HG02623 (cell line): ENCODE results near the gene ETF1.

Experiments
- ATAC-seq: cut with Tn5 transposase; IDR thresholded peaks from one replicate; pipeline ENCODE4 v1.9.1; 2021; ENCODE audit warnings: moderate library complexity; ENCODE audit not compliant: unreplicated experiment

ETF1 gene

GRCh38 chr5:138563340-138564118 lies 20.5 kb upstream of the ETF1 start:
- ATAC-seq: no peak

DNA sequence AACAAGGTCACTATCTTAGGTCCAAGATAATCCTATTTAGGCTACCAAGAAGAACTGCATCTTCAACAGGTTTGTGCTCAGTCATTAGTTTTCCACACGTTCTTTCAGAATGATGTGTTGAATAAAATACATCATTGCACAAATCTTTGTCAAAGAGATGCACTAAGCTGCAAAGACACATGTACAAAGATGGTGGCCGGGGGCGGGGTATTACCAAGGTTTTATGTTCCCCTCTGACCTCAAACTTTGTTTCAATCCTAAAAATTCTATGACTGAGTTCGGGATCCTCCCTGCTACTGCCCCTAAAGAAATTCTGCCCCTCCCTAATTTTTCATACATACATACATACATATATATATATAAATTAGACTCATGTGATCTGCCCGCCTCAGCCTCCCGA lies 17.9 kb upstream of the ETF1 start:
- ATAC-seq: no peak

GRCh38 chr5:138559937-138560336 lies 16.9 kb upstream of the ETF1 start:
- no peak for ATAC-seq

GRCh38 chr5:138557677-138558076 lies 14.6 kb upstream of the ETF1 start:
- no peak for ATAC-seq

- no peak for ATAC-seq
These were observed 11.1 kb upstream of the ETF1 start for GRCh38 chr5:138554143-138554542.

DNA sequence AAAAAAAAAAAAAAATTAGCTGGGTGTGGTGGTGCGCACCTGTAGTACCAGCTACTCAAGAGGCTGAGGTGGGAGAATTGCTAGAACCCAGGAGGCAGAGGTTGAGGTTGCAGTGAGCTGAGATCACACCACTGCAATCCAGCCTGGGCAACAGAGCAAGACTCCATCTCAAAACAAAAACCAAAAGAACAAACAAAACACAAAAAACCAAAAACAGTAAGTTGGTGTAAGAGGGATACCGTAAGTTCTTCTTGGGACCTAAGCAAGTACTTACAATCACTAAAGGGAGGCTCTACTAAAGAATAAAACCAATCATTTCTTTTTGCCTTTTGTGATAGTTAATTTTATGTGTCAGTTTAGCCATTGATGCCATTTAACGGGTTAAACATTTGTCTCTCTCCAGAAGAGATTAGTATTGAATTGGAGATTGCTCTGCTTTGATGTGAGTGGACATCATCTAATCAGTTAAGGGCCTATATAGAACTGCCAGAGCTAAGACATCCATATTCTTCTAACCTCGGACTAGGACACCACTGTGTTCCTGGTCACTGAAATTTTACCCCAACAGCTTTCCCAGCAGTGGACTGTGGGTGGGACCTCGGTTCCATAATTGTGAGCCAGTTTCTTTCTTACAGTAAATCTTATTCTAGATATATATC lies 10.5 kb upstream of the ETF1 start:
- no peak for ATAC-seq

- no peak for ATAC-seq
These were observed 9.6 kb upstream of the ETF1 start for GRCh38 chr5:138552657-138553056.

DNA sequence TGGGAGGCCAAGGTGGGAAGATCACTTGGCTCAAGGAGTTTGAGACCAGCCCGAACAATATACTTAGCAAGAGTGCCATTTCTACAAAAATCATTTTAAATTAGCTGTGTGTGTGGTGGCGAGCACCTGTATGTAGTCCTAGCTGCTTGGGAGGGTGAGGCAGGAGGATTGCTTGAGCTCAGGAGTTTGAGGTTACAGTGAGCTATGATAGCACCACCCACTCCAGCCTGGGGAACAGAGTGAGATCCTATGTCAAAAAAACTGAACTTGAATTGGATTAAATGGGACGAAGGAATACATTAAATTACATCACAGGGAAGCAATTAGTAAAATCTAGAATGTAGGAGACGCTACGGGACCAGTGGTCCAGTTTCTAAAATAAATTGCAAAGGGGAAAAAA lies 6.4 kb upstream of the ETF1 start:
- ATAC-seq: no peak

DNA sequence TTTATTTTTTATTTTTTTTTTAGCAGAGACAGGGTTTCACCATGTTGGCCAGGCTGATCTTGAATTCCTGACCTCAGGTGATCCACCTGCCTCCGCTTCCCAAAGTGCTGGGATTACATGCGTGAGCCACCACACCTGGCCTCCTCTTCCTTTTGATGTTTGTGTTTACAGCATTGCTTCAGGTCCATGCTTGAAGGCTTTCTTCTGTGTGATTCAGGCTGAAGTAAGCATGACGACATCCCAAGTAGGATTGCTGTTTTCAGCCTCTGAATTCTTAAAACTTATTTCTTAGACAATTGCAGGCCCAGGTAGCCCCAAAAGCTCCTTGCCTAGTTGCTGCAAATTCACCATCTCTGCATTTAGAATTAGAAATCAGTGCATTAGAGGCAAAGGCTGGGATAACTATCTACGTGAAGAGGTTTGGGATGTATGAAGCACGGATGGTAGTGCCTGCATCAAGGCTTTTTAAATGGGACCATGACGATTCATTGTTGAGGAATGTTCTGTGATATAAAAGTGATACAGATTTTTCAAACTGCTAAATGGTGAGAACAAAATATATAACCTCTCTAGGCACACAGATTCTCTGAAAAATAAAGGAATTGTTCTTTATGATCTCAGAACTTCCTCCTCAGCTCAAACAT lies 3.0 kb upstream of the ETF1 start:
- no peak for ATAC-seq

GRCh38 chr5:138544181-138545134 lies 1.4 kb upstream of the ETF1 start:
- ATAC-seq: no peak

- peak; percentile 30 for ATAC-seq
These were observed 681 bp upstream of the ETF1 start for GRCh38 chr5:138543730-138544104.

DNA sequence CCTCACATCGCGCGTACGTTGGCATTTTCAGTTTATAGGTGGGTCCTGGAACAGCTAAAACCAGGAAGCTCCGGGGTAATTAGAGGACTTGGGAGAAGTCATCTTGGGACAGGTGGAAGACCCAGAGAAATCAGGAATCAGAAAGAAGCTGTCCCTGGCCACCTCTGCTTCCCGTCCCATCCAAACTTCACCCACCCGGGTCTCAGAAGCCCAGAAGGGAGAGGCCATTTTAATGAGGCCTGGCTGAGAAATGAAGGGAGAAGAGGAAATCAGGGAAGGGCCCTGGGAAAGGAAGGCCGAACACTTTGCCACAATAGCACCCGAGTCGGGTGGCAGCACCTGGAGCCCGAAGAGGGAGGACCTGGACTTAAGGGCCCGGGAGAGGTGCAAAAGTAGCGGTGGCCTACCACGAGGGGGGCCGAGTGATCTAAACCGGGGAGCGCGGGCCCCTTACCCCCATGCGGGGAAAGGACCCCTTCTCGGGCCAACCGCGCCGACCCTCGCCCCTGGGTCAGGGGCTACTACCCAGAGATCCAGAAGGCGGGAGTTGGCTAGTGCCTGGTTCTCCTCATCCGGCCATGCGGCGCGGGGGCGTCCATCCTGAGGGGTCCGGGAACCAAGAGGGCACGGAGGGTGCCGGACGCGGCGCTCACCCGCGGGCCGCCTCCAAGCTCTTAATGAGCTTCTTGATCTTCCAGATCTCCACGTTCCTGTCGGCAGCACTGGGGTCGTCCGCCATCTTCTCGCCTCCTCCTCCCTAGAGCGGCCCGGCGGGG lies 668 bp downstream of the ETF1 start:
- ATAC-seq: no peak

DNA sequence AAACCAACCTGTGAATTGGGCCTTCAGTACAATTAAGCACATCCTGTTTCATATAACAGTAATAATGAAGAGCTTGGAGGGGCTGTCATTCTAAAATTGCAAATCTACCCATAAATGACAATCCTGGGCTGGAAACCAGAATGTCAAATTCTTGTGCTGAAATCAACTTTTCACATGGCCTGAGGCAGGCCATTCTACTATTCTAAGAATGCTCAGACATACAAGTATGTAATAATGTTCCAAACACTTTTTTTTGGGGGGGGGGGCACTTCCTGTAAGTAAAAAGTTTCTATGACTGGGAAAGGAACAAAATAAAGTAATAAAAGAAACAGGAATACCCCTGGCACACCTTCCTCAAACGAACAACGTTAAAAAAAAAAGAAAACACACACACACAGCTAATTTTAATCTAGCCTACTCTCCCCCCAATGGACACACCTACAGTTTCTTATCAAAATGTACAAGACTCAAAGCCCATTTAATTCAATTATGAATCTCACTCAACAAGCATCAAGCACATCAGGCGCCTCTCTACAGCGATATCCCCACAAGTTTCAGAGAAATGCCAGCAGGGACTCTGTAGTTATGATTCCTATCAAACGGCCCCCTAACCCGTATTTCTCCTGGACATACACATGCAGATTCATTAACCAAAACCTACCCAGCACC lies 1.4 kb downstream of the ETF1 start:
- no peak for ATAC-seq

DNA sequence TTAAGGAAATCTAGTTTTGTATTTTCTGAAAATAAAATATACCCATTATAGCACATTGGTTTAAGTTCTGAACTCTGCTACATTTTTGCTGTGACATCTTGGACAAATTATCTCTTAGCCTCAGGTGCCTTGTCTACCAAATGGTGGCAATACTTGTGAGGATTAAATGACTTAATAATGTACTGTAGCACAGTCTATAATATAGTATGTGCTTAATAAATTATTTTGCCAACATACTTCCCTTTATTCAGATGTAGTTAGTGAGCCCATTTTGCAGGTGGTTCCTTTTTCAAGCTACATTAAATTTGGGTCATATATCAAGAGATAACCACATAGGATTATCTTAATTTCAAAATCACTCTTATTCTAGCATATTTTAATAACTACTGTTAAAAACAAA lies 3.2 kb downstream of the ETF1 start:
- ATAC-seq: no peak

GRCh38 chr5:138538943-138539627 lies 4.0 kb downstream of the ETF1 start:
- ATAC-seq: no peak

- no peak for ATAC-seq
These were observed 6.2 kb downstream of the ETF1 start for GRCh38 chr5:138536665-138537315.

GRCh38 chr5:138536215-138536614 lies 6.8 kb downstream of the ETF1 start:
- no peak for ATAC-seq
